Left ventricle myocardium inferior (tissue), 1 donor: Measurements from ENCODE around the gene RFTN2. TPM values are rescaled to one million over a fixed set of nuclear protein-coding genes. Genes with fewer than 3 reads are reported as not detected.
A peak's percentile ranks its signal among the peaks of the same experiment; 100 is the strongest.

ENCODE experiments used
- DNase-seq: peaks from one replicate; pipeline ENCODE4 v3.0.0-alpha.2; 2020
- H3K27ac ChIP-seq: fragments of 200-600 bp; replicated peaks from 2 replicates; pipeline ENCODE4 v1.8.0; 2021
- H3K27me3 ChIP-seq: fragments of 200-600 bp; 2 replicates; pipeline ENCODE4 v1.8.0; 2021; ENCODE audit warnings: low read depth
- H3K36me3 ChIP-seq: fragments of 200-600 bp; 2 replicates; pipeline ENCODE4 v1.8.0; 2021
- H3K4me1 ChIP-seq: fragments of 200-600 bp; 2 replicates; pipeline ENCODE4 v1.8.0; 2021
- H3K4me3 ChIP-seq: fragments of 200-600 bp; 2 replicates; pipeline ENCODE4 v1.8.0; 2021; ENCODE audit warnings: mild to moderate bottlenecking, moderate library complexity
- H3K9me3 ChIP-seq: fragments of 200-600 bp; replicated peaks from 2 replicates; pipeline ENCODE4 v1.8.0; 2021
- intact Hi-C: fragments of 100-400 bp; cut with micrococcal nuclease; formaldehyde crosslinking; loops from one replicate; pipeline ENCODE4 v1.11.0; 2022
- total RNA-seq: library from RNA; stranded (reverse); fragmentation: NEBNext Ultra II Directional; extraction: Animal tissue kit (Norgen Biotek cat#: 25700); gene quantifications from one replicate; pipeline ENCODE4 v1.2.1, GENCODE V29; 2021
- TF ChIP-seq, protein P1 (sequence below): fragments of 200-600 bp; IDR thresholded peaks from 2 replicates; pipeline ENCODE4 v1.8.0; 2021; ENCODE audit warnings: antibody characterized with exemption, mild to moderate bottlenecking, borderline replicate concordance
- donor health status: DM: no; HTN: yes; CAD: no; lungs with severe emphysema.

Gene RFTN2
- total RNA-seq, 1 donor from 2014 or later, result 5.6 TPM

DNA sequence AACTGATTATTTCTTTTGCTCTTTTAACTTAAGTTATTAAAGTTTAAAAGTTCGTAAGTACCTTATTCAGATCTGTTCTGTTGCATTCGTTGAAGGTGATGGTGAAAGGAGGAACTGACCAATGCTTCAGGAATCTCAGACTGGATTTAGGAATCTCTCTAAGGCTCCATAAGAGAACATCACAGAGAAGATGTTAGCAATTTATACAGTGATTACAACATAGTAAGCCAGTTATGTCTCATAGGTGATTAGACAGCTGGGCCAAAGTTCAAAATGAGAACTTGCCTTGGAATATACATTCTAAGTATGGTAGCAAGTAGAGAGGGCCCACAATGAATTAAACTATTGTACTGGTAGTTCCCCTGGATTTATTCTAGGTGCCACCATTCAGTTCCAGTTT is 32.9 kb upstream of the RFTN2 start:
- no peak for DNase-seq
- no peaks in the 10 kb centered on the region for H3K36me3 ChIP-seq
- peak overlapping the region; percentile 84 for H3K4me3 ChIP-seq
- H3K27ac ChIP-seq, result no peak overlapping the region
- intact Hi-C loops, result loop anchor here (5.0 kb wide), 1 partner anchor 69 kb away; no protein-coding TSS in a partner anchor
- TF ChIP-seq, protein P1, sequence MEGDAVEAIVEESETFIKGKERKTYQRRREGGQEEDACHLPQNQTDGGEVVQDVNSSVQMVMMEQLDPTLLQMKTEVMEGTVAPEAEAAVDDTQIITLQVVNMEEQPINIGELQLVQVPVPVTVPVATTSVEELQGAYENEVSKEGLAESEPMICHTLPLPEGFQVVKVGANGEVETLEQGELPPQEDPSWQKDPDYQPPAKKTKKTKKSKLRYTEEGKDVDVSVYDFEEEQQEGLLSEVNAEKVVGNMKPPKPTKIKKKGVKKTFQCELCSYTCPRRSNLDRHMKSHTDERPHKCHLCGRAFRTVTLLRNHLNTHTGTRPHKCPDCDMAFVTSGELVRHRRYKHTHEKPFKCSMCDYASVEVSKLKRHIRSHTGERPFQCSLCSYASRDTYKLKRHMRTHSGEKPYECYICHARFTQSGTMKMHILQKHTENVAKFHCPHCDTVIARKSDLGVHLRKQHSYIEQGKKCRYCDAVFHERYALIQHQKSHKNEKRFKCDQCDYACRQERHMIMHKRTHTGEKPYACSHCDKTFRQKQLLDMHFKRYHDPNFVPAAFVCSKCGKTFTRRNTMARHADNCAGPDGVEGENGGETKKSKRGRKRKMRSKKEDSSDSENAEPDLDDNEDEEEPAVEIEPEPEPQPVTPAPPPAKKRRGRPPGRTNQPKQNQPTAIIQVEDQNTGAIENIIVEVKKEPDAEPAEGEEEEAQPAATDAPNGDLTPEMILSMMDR, result no peak
- no peaks in the 10 kb centered on the region for H3K9me3 ChIP-seq
- peaks cover 48% of the 10 kb centered on the region for H3K4me1 ChIP-seq
- no peaks in the 10 kb centered on the region for H3K27me3 ChIP-seq

DNA sequence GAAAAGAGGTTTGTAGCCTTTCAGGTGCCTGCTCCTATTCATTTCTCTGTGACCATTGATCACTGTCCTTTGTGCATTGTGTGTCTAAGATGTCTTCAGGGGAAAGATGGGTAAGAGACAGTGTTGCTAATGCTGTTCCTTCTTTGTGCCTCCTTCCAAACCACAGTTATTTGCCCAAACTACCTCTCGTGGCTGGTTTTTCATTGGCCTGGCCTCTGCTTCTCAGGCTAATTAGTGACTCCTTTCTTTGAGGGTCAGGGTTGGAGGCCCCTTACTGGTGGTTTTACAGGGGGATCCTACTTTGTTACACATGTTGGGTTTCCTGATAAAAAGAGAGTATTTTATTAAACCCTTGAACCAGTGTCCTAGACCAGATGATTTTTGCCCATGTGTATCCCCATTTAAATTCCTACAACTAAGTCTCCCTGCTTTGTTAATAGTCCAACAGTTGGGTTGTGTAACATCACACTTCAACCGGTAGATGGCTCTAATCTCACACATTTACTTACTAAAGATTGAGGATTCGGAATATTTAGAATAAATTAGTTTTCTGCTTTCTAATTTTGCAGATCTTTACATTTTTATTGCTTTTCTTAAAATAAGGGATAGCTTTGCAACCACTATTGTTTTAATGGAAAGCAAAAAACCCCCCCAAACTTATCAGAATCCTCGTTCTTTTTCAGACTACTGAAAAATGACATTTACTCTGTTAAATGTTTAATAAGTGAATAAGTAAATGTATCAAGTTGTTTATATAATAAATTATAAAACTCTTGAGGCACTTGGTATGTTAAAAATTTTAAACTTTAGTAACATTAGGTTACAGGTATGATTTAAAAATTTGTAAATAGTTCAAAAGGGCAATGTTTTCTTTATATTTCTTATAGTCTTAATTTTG is 32.2 kb upstream of the RFTN2 start:
- Histone ChIP-seq H3K27me3 (no peaks in the 10 kb centered on the region), H3K4me1 (peaks cover 48% of the 10 kb centered on the region), H3K27ac (no peak overlapping the region), H3K36me3 (no peaks in the 10 kb centered on the region), H3K4me3 (peak overlapping the region; percentile 84), H3K9me3 (no peaks in the 10 kb centered on the region)
- TF ChIP-seq, protein P1, result peak; percentile 83
- intact Hi-C loops, result loop anchor here (5.0 kb wide), 1 partner anchor 70 kb away; no protein-coding TSS in a partner anchor
- DNase-seq, result no peak

DNA sequence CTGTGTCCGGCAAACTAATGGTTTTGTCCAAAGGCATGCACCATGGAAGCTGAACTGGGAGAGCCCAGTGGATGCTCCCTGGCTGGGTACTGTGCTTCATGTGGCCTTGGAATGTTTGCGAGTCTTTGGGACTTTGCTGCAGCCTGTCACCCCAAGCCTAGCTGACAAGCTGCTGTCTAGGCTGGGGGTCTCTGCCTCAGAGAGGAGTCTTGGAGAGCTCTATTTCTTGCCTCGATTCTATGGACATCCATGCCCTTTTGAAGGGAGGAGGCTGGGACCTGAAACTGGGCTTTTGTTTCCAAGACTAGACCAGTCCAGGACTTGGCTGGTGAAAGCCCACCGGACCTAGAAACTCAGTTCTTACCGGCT is 31.4 kb upstream of the RFTN2 start:
- intact Hi-C loops, result loop anchor here (5.0 kb wide), 1 partner anchor 70 kb away; no protein-coding TSS in a partner anchor
- no peaks in the 10 kb centered on the region for H3K36me3 ChIP-seq
- DNase-seq, result no peak
- H3K9me3 ChIP-seq, result no peaks in the 10 kb centered on the region
- TF ChIP-seq, protein P1, result no peak
- peaks cover 48% of the 10 kb centered on the region for H3K4me1 ChIP-seq
- H3K27ac ChIP-seq, result no peak overlapping the region
- H3K4me3 ChIP-seq, result peak overlapping the region; percentile 84
- H3K27me3 ChIP-seq, result no peaks in the 10 kb centered on the region

DNA sequence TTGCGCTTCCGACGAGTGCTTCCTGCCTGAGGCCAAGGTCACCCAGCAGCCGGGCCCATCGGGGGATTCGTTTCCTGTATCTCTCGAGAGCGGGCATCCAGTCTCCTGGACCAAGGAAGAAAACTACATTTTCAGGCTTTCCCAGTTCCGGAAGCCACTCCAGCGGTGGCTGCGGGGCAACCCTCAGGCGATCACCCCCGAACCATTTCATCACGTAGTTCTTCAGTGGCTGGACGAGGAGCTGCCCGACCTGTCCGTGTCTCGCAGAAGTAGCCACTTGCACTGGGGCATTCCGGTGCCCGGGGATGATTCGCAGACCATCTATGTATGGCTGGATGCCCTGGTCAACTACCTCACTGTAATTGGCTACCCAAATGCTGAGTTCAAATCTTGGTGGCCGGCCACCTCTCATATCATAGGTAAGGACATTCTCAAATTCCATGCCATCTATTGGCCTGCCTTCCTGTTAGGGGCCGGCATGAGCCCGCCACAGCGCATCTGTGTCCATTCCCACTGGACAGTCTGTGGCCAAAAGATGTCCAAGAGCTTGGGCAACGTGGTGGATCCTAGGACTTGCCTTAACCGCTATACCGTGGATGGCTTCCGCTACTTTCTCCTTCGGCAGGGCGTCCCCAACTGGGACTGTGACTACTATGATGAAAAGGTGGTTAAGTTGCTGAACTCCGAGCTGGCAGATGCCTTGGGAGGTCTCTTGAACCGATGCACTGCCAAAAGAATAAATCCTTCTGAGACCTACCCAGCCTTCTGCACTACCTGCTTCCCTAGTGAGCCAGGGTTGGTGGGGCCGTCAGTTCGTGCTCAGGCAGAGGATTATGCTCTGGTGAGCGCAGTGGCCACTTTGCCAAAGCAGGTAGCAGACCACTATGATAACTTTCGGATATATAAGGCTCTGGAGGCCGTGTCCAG is 30.8 kb upstream of the RFTN2 start:
- peaks cover 48% of the 10 kb centered on the region for H3K4me1 ChIP-seq
- intact Hi-C loops, result loop anchor here (5.0 kb wide), 1 partner anchor 71 kb away; no protein-coding TSS in a partner anchor
- H3K4me3 ChIP-seq, result peak overlapping the region; percentile 84

More for the DNA sequence above, 30.8 kb upstream of the RFTN2 start:
- H3K27me3 ChIP-seq, result no peaks in the 10 kb centered on the region
- TF ChIP-seq, protein P1, result no peak
- peak; percentile 26 for DNase-seq
- H3K9me3 ChIP-seq, result no peaks in the 10 kb centered on the region
- H3K36me3 ChIP-seq, result no peaks in the 10 kb centered on the region
- peak overlapping the region; percentile 90 for H3K27ac ChIP-seq
